Measurements from ENCODE around the gene MAP3K12.

The MAP3K12 gene

DNA sequence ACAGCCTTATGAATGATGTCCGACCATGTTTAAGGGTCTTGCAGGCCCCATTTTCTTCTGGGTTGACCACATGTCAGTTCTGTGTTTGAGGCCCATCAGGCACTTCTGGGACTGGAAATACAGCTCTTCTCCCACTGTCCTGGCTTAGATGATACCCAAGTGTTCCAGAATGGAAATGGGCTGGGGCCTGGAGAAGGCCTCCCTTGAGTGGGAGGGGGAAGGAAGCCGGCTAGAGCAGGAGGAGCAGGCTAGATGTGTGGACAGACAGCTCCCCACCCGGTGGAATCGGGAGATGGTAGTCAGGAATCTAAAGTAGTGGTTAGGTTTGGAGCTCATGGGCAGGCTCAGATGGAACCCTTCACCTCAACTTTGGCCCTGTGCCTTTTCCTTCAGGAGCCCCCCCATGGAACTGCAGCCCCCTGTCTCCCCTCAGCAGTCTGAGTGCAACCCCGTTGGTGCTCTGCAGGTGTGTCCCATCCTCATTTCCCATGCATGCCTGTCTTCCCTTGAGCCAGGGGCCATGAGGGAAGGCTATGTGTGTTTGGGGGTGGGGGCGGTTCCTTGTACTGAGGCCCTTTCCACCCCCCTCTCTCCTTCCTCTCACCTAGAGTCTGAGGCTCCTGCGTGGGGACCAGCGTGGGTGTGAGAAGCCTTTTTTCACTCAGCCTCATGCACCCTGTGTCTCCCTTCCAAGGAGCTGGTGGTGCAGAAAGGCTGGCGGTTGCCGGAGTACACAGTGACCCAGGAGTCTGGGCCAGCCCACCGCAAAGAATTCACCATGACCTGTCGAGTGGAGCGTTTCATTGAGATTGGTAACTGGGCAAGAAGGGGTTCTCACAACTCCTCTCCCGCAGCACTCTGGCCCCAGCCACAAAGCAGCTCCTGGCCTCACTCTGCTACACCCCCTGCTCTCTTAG, 5.0 kb upstream of the MAP3K12 start:
- H3K36me3 ChIP-seq (ENCODE audit: insufficient read depth, low read length) = no peaks in the 10 kb centered on the region

DNA sequence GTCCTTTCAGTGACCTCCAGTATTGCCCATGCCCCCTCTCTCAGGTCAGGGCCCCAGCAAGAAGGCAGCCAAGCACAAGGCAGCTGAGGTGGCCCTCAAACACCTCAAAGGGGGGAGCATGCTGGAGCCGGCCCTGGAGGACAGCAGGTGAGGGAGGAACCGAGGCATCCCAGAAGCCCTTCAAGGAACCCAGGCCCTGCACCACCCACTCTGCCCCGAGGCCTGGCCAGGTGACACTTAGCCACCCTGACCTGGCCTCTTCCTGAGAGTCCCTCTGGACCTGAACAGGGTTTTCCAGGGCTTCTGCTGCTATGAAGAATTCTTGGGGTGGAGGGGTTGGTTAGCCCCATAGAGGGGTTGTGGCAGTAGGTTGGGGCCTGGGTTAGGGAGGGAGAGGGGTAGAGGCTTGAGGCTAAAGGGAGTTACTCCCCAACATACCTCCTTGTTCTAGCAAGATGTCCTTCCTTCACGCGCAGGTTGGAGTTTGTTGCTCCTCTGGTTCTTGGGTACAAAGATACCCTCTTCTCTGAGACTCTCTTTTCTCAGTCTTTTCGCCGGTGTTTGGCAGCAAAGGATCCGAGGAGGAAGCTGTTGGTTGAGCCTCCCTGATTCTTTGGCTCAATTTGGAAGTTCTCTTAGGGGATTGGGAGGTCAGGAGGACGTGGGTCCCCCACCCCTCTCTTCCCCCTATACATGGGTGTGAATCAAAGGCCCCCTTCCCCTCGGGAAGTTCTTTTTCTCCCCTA, 3.9 kb upstream of the MAP3K12 start:
- H3K9me3 ChIP-seq (ENCODE audit: control insufficient read depth, insufficient read depth, low read length) = no peaks in the 10 kb centered on the region
- H3K36me3 ChIP-seq (ENCODE audit: insufficient read depth, low read length) = no peaks in the 10 kb centered on the region
- H3K9ac ChIP-seq (ENCODE audit: low read depth, low read length) = no peak overlapping the region
- peaks cover 11% of the 10 kb centered on the region for H3K4me1 ChIP-seq (ENCODE audit: insufficient read depth, low read length)

More for the DNA sequence above, 5.0 kb upstream of the MAP3K12 start:
- no peaks in the 10 kb centered on the region for H3K9me3 ChIP-seq (ENCODE audit: control insufficient read depth, insufficient read depth, low read length)
- H3K9ac ChIP-seq (ENCODE audit: low read depth, low read length) = no peak overlapping the region
- peaks cover 7% of the 10 kb centered on the region; the same call in 1 of the 2 replicates for H3K4me1 ChIP-seq (ENCODE audit: insufficient read depth, low read length)

DNA sequence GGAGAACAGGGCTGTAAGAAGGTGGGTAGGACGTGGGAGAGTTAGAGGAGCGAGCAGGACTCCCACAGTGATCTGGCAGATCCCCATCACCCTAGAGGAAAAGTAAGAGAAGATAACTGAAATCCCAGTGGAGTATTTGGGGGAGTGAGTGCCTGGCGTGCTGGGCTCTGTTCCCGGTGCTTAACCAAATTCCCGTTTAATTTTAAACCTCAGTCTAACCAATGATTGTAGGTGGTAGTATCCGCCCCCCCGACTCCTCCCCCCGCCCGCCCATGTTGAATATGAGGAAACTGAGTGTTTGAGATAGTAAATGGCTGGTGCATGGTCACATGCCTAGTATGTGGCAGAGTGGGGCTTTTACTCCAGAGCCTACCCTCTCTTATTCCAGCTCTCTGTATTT, 3.1 kb upstream of the MAP3K12 start:
- no peak overlapping the region; the same call in 1 of the 2 replicates for H3K9ac ChIP-seq (ENCODE audit: low read depth, low read length)
- no peaks in the 10 kb centered on the region for H3K36me3 ChIP-seq (ENCODE audit: insufficient read depth, low read length)
- H3K9me3 ChIP-seq (ENCODE audit: control insufficient read depth, insufficient read depth, low read length) = no peaks in the 10 kb centered on the region
- H3K4me1 ChIP-seq (ENCODE audit: insufficient read depth, low read length) = peaks cover 12% of the 10 kb centered on the region

DNA sequence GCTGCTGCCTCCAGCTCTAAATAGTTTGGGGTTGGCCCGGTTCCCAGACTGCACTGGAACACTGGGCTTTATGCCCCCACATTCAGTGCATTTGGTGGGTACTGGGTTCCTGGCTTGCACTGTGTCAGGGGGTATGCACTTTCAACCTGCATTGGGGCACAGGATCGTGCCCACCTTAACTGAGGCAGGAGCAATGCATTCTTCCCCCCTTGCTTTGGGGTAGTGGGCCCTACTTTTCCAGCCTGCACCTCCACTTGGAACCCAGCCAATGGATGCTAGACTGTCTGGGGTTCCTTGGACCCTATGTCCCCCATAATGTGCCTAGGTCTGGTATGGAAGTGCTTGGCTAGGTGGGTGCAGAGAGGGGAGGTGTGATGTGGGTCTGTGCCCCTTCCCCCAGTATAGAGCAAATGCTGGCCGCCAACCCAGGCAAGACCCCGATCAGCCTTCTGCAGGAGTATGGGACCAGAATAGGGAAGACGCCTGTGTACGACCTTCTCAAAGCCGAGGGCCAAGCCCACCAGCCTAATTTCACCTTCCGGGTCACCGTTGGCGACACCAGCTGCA, 2.4 kb upstream of the MAP3K12 start:
- peak overlapping the region; percentile 76 for H3K9ac ChIP-seq (ENCODE audit: low read depth, low read length)

DNA sequence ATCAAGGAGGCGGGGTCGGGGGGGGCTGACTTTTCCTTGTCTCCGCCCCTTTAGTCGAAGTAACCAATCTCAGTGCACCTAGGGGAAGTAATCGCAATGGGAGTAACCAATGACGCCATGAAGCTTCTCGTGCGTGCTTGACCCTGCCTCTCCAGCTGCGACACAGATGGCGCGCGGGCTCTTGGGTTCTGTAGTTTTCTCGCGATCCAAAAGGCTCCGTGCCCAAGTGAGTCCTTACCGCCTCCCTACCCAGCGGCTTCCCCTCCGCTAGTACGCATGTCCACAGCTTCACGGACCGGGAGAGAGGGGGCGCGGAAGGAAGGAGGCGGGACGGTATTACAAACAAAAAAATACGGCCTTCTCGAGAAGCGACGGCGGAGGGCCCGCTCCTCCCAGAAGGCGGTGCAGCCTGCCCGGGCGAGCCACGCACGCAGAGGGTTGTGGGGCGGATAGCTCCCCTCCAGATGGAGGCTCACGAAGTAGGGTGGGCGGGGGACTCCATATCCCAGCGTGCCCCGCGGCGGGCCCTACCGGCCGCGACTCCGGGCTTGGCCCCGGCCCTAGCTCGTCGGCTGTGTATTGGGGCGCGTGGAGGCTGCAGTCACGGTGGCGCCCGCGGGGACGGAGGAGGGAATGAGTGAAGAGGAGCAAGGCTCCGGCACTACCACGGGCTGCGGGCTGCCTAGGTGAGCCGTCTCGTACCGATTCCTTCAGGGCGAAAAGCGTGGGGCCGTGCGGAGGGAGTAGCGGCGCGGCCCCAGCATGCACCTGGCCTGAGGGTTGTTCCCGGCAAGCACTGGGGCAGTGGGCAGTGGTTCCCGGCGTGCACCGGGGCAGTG, 1.7 kb upstream of the MAP3K12 start, which contains the start of gene TARBP2:
Gene TARBP2 (plus strand): TSS at position 508 of the 839 bp plus-strand sequence. CDS start 126 bp downstream, at position 634.
- H3K4me1 ChIP-seq (ENCODE audit: insufficient read depth, low read length) = peaks cover 21% of the 10 kb centered on the region

More for the DNA sequence above, 2.4 kb upstream of the MAP3K12 start:
- no peaks in the 10 kb centered on the region for H3K9me3 ChIP-seq (ENCODE audit: control insufficient read depth, insufficient read depth, low read length)
- H3K4me1 ChIP-seq (ENCODE audit: insufficient read depth, low read length) = peaks cover 15% of the 10 kb centered on the region
- H3K36me3 ChIP-seq (ENCODE audit: insufficient read depth, low read length) = no peaks in the 10 kb centered on the region

GRCh38 chr12:53500142-53500775, 1.0 kb upstream of the MAP3K12 start:
- Histone ChIP-seq H3K9me3 (ENCODE audit: control insufficient read depth, insufficient read depth, low read length) (no peaks in the 10 kb centered on the region), H3K9ac (ENCODE audit: low read depth, low read length) (peak overlapping the region; percentile 64), H3K4me1 (ENCODE audit: insufficient read depth, low read length) (peaks cover 24% of the 10 kb centered on the region), H3K36me3 (ENCODE audit: insufficient read depth, low read length) (no peaks in the 10 kb centered on the region)

More for the DNA sequence above, 1.7 kb upstream of the MAP3K12 start, which contains the start of gene TARBP2:
- H3K9me3 ChIP-seq (ENCODE audit: control insufficient read depth, insufficient read depth, low read length) = no peaks in the 10 kb centered on the region
- peak within 1 kb of the TSS; percentile 76 for H3K9ac ChIP-seq (ENCODE audit: low read depth, low read length)
- H3K36me3 ChIP-seq (ENCODE audit: insufficient read depth, low read length) = no peaks in the 10 kb centered on the region

DNA sequence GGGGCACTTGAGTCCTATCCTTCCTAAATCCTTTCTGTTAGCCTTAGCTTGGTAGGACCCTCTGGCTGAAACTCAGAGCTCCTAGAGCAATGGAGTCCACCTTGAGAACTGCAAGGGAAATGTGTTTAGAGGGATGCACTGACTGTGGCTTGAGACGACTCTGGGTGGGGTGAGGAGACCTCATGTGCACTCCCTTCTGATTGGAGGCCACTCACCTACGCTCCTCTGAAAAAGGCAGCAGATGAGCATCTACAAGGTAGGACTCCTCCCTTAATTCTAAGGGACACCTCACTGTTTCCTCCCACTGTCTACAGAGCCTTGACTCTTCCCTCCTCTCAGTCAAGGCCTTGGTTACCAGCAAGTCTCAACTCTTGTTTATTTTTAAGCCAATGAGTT, 1.0 kb downstream of the MAP3K12 start:
- Histone ChIP-seq H3K9ac (ENCODE audit: low read depth, low read length) (peak overlapping the region; percentile 64; the same call in 1 of the 2 replicates), H3K9me3 (ENCODE audit: control insufficient read depth, insufficient read depth, low read length) (no peaks in the 10 kb centered on the region), H3K36me3 (ENCODE audit: insufficient read depth, low read length) (no peaks in the 10 kb centered on the region), H3K4me1 (ENCODE audit: insufficient read depth, low read length) (peaks cover 29% of the 10 kb centered on the region)

- no peak overlapping the region for H3K9ac ChIP-seq (ENCODE audit: low read depth, low read length)
- H3K36me3 ChIP-seq (ENCODE audit: insufficient read depth, low read length) = no peaks in the 10 kb centered on the region
- H3K4me1 ChIP-seq (ENCODE audit: insufficient read depth, low read length) = peaks cover 29% of the 10 kb centered on the region
- H3K9me3 ChIP-seq (ENCODE audit: control insufficient read depth, insufficient read depth, low read length) = no peaks in the 10 kb centered on the region
These were observed 1.8 kb downstream of the MAP3K12 start for GRCh38 chr12:53497461-53497860.

DNA sequence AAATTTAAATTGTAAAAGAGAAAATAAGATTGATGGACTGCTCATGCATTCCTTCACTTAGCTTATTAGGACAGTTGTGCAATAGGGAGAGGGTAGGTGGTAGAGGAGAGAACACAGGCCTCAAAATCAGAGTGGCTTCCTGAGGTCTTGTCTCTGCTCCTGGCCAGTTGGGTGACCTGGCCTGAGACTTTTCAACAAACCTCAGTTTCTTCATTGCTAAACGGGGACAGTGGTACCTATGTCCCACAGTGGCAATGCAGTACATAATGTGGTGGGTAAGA, 2.6 kb downstream of the MAP3K12 start:
- Histone ChIP-seq H3K4me1 (ENCODE audit: insufficient read depth, low read length) (peaks cover 24% of the 10 kb centered on the region), H3K9ac (ENCODE audit: low read depth, low read length) (no peak overlapping the region), H3K36me3 (ENCODE audit: insufficient read depth, low read length) (no peaks in the 10 kb centered on the region), H3K9me3 (ENCODE audit: control insufficient read depth, insufficient read depth, low read length) (no peaks in the 10 kb centered on the region)

- peaks cover 22% of the 10 kb centered on the region for H3K4me1 ChIP-seq (ENCODE audit: insufficient read depth, low read length)
- no peaks in the 10 kb centered on the region for H3K36me3 ChIP-seq (ENCODE audit: insufficient read depth, low read length)
- H3K9me3 ChIP-seq (ENCODE audit: control insufficient read depth, insufficient read depth, low read length) = no peaks in the 10 kb centered on the region
- no peak overlapping the region for H3K9ac ChIP-seq (ENCODE audit: low read depth, low read length)
These were observed 3.1 kb downstream of the MAP3K12 start for GRCh38 chr12:53495903-53496751.

DNA sequence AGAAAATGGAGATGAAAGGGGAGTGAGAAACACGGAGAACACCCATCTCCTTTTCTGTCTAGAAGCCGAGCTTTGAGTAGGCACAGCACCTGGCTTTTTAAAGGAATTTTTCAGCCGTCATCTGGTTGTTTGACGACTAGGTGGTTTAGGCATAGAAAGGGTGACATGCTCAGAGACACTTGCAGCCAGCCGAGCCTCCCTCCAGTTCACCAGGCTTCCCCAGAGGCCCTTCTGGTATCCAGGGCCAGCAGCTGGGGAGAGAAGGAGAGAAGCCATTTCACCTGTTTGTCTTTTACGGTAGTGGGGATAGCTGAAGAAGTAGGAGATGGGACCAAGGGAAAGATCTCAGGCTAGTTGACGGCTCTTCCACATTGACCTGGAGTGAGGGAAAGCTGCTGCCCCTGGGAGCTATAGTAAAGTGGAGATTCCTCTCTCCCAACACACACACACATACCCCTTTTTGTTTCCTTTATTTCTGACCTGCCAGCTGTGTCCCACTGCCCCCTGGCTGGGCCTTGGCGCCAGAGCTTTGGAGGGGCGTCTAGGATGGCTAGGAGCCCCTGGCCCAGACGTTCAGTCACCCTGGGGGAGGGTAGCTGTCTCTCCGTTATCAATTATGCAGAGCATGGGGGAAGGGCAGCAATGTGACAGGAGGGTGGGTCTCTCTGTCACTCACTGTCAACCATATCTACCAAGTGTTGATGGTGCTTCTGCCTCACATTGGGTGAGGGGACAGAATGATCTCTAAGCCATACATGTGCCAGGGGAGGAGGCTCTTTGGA, 5.5 kb downstream of the MAP3K12 start:
- Histone ChIP-seq H3K9ac (ENCODE audit: low read depth, low read length) (peak overlapping the region; percentile 64), H3K4me1 (ENCODE audit: insufficient read depth, low read length) (peaks cover 22% of the 10 kb centered on the region), H3K9me3 (ENCODE audit: control insufficient read depth, insufficient read depth, low read length) (no peaks in the 10 kb centered on the region), H3K36me3 (ENCODE audit: insufficient read depth, low read length) (no peaks in the 10 kb centered on the region)

GRCh38 chr12:53492830-53493609, 6.2 kb downstream of the MAP3K12 start:
- Histone ChIP-seq H3K9ac (ENCODE audit: low read depth, low read length) (peak overlapping the region; percentile 64), H3K36me3 (ENCODE audit: insufficient read depth, low read length) (no peaks in the 10 kb centered on the region), H3K9me3 (ENCODE audit: control insufficient read depth, insufficient read depth, low read length) (no peaks in the 10 kb centered on the region), H3K4me1 (ENCODE audit: insufficient read depth, low read length) (peaks cover 17% of the 10 kb centered on the region)
